ENCODE results near the gene ASB1. TPM values are rescaled to one million over a fixed set of nuclear protein-coding genes. Genes with fewer than 3 reads are reported as not detected.

The ASB1 gene
- total and polyA plus RNA-seq, 9 of the 15 experiments (the other 6 are each of a cell fraction or from before 2014, with no cell fraction given), result 6.3 to 37.7 (median 23.9) TPM

GRCh38 chr2:238475034-238475433, 48.3 kb downstream of the ASB1 start (continued):
- TF ChIP-seq CBX3 (IDR thresholded peaks at IDR 0.05; ENCODE audit: borderline replicate concordance in 1 of 2, low read length in 2 of 2), result no peak
- no peak for TF ChIP-seq LCOR (CRISPR knock-in tag; IDR thresholded peaks at IDR 0.05)

GRCh38 chr2:238475566-238475965, 48.8 kb downstream of the ASB1 start:
- Histone ChIP-seq H3K9me1 (ENCODE audit: control insufficient read depth, insufficient read depth, low read length) (no peaks in the 10 kb centered on the region), H3K79me2 (ENCODE audit: control insufficient read depth, insufficient read depth, low read length) (no peaks in the 10 kb centered on the region), H3K36me3 (ENCODE audit: control insufficient read depth, insufficient read depth, low read length) (no peaks in the 10 kb centered on the region), H4K20me1 (replicated peaks; ENCODE audit: control insufficient read depth, insufficient read depth, low read length) (no peaks in the 10 kb centered on the region), H3K4me1 (replicated peaks in 1 of 2; ENCODE audit: control insufficient read depth in 2 of 2, insufficient read depth in 2 of 2, low read length in 2 of 2) (no peaks in the 10 kb centered on the region), H3K9ac (ENCODE audit: insufficient read depth in 1 of 2, low read depth in 2 of 2, low read length in 2 of 2) (no peak overlapping the region), H3K27me3 (ENCODE audit: control insufficient read depth in 2 of 2, insufficient read depth in 2 of 2, low read length in 2 of 2) (peaks cover 0 to 5% of the 10 kb centered on the region in 2 experiments; a peak in 1 of 5 replicates), H2AFZ (ENCODE audit: low read depth, low read length) (no peak overlapping the region), H3K4me2 (ENCODE audit: insufficient read depth, low read length) (no peak overlapping the region), H3K4me3 (no peak overlapping the region), H3K27ac (ENCODE audit: extremely low read depth, low read depth, low read length) (no peak overlapping the region), H3K9me3 (replicated peaks; ENCODE audit: control insufficient read depth, insufficient read depth, low read depth, low read length) (no peaks in the 10 kb centered on the region)
- TF ChIP-seq STAT5B (CRISPR knock-in tag; IDR thresholded peaks at IDR 0.05) (no peak), HDAC3 (IDR thresholded peaks at IDR 0.05; ENCODE audit: borderline replicate concordance, partially characterized antibody) (no peak), KAT8 (IDR thresholded peaks at IDR 0.05; ENCODE audit: low read depth) (no peak), SNRNP70 (optimal IDR thresholded peaks at IDR 0.05; ENCODE audit: low read depth, low read length) (no peak), MAFG (tag; conservative IDR thresholded peaks at IDR 0.05) (no peak), YBX1 (IDR thresholded peaks at IDR 0.05) (no peak), LEF1 (IDR thresholded peaks at IDR 0.05) (no peak), TAF1 (IDR thresholded peaks at IDR 0.05; ENCODE audit: control insufficient read depth, extremely low read depth, insufficient read depth, low read length, severe bottlenecking) (no peak), ZNF232 (CRISPR knock-in tag; IDR thresholded peaks at IDR 0.05) (no peak), ELK3 (CRISPR knock-in tag; IDR thresholded peaks at IDR 0.05) (no peak), ZNF253 (CRISPR knock-in tag; conservative IDR thresholded peaks at IDR 0.05) (no peak), ZNF561 (CRISPR knock-in tag; conservative IDR thresholded peaks at IDR 0.05) (no peak), ERF (CRISPR knock-in tag; IDR thresholded peaks at IDR 0.05) (no peak), JUND (IDR thresholded peaks at IDR 0.05; ENCODE audit: borderline replicate concordance, low read depth, low read length) (no peak), JUND (tag; IDR thresholded peaks at IDR 0.05; ENCODE audit: borderline replicate concordance, low read depth, low read length) (no peak), DLX4 (CRISPR knock-in tag; IDR thresholded peaks at IDR 0.05) (no peak), FOXO4 (CRISPR knock-in tag; IDR thresholded peaks at IDR 0.05) (no peak), RFX7 (CRISPR knock-in tag; IDR thresholded peaks at IDR 0.05) (no peak)
- ChIA-PET POLR2A (no interaction called here), CTCF (ENCODE audit: low intra/inter-chr PET ratio) (interaction anchor here (0.7 kb wide), 1 partner anchor 105 kb away, joined by 3 read pairs; no protein-coding TSS in a partner anchor)
- ATAC-seq (no peak), DNase-seq (ENCODE audit: extremely low read depth in 1 of 4, low spot score in 3 of 4) (no peak), FAIRE-seq (no peak)
- BruUV-seq (replicated peaks), result no TSS peak
- intact Hi-C loops (cut with micrococcal nuclease) (no loop called here), in situ Hi-C loops (cut with MboI) (no loop called here)
- WGBS (ENCODE audit: insufficient coverage, low coverage, missing lambda C conversion rate), result 0% methylated on average over 1 of the region's 1 CpG
